CD4-positive, alpha-beta T cell treated with Interferon alpha-2 for 1 hour (primary cell): ENCODE results near the gene WFS1.

ENCODE experiments used
- DNase-seq, 2 donors: peaks; one replicate each; pipeline ENCODE4 v3.0.0-alpha.2; 2020 to 2022

The WFS1 gene

GRCh38 chr4:6235901-6236640 lies 33.6 kb upstream of the WFS1 start:
- DNase-seq, result no peak

DNA sequence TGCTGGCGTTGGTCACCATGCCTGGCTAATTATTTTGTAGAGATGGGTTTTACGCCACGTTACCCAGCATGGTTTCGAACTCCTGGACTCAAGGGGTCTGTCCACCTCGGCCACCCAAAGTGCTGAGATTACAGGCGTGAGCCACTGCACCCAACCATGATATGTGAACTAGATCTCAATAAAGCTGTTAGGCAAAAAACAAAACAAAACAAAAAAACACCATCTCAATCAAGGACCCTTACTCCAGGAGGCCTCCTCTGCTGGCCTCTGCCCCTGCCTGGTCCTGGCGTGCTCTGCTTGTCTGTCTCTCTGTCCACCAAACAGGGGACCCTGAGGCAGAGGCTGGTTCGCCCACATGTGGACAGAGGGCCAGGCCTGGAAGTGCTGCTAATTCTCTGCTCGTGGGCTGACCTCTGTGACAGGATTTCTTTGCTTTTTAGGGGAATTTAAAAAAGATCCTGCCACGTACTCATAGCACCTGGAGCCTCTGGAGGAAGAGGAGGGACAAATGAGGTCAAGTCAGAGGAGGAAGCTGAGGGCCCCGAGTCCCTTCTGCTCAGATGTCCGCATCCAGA lies 32.7 kb upstream of the WFS1 start:
- DNase-seq, result no peak

- DNase-seq, result no peak
Observed at GRCh38 chr4:6239486-6239885, 30.2 kb upstream of the WFS1 start.

DNA sequence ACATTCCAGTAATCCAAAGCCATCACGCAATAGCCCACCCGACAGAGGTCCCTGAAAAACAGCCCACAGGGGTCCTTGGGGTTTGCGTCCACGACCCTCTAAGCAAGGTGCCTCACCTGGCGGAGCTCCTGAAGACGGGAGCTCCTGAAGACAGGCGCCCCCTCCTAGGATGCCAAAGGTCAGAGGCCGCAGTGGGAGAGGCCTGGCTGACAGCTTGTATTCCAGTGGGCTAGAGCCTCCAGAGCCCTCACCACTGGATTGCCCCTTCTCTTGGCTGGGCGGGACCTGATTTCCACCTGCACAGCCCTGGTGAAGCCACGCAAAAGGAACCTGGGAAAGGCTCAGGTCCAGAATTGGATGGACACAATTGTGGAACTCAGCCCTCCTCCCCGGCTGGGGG lies 29.7 kb upstream of the WFS1 start:
- no peak for DNase-seq

GRCh38 chr4:6241062-6241845 lies 28.4 kb upstream of the WFS1 start:
- DNase-seq, result no peak

GRCh38 chr4:6242271-6243029 lies 27.2 kb upstream of the WFS1 start:
- DNase-seq, result no peak

DNA sequence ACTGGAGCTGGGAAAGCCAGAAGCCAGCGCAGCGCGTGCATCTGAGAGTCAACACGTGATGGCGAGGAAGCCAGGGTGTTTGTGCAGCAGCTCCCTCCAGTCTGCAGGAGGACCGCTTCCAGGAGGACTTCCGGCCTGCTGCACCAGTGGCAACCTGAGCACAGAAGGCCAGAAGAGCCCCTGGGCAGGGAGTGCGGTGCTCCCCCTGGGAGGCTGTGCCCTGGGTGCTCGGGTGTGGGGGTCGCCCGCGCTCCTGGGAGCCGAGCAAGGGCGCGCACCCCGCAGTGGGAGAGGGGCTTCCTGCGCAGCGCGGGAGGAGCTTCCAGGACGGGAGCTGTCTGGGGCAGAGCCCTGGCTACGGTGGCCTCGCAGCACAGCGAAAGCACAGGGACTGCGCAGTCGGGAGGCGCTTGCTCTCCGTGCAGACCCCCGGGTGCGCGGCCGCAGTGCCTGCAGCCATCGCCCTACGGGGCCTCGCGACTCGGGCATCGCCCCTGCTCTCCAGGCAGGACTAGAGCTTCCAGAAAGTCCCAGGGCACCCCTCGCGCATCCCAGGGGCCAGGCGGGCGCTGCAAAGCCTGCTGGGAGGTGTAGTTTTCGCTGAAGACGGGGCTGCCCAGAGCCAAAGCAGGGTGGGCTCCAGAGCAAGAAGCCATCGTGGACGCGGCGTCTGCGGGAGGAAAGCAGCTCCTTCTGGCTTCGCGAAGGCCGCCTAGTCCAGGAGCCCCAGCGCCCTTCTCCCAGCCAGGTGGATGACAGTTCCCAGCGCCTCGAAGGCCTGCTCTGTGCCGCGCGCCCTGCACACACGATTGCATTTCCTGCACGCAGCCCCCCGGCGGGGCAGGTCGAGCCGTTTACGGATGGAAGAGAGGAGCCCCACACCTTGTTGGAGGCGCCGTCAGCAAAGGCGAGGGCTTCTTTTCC lies 24.1 kb upstream of the WFS1 start:
- DNase-seq, result no peak

GRCh38 chr4:6246170-6246634 lies 23.4 kb upstream of the WFS1 start:
- no peak for DNase-seq

DNA sequence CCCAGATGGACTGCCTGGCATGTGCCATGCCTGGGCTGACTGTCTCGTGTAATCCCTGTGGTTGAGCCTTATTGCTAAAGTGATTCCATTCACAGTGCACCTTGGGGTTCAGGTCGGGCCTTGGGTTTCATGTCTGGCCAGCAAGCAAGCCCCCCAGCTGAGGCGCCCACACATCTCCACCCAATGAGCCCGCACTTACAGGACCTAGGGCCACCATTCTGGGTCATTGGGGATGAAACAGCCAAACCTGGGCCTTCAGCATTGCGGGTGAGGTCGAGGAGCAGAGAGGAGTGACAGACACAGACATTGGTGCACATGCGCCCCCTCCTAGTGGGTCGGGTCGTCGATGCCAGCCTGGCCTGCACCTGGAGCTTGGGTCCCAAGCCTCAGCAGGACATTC lies 21.3 kb upstream of the WFS1 start:
- no peak for DNase-seq

DNA sequence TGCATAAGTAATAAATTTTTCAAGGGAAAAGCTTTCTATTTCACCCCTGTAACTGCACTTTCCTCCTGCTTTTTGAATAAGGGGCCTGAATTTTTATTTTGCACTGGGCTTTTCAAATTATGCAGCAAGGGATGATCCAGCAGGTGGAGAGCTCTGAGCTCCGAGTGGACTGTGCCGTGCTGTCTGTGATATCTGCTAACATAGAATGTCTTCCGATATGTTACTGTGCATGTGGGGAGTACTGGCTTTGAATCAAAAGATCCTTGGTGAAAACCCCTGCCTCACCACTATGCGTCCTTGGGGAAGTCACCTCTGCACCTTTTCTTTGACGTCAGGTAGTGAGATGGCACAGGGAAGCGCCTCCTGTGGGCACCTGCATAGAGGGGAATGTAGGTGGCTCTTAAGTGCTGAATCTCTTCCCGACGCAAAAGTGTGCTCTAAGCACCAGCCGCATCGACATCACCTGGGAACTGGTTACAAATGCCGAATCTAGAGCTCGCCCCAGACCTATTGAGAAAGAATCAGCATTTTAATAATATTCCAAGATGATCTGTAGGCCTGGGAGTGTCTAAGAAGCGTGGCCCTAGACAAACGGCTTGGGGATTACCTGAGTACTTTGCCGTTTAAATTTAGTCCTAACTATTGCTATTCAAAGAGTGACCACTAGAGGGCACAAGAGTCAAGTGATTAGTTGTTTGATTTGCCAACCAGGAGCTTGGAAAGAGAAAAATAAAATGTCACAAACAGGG lies 19.2 kb upstream of the WFS1 start:
- DNase-seq, result peak in 1 of 2 donors; percentile 79

GRCh38 chr4:6250984-6251295 lies 18.7 kb upstream of the WFS1 start:
- no peak for DNase-seq

- DNase-seq, result no peak
Observed at GRCh38 chr4:6251365-6251764, 18.3 kb upstream of the WFS1 start.

DNA sequence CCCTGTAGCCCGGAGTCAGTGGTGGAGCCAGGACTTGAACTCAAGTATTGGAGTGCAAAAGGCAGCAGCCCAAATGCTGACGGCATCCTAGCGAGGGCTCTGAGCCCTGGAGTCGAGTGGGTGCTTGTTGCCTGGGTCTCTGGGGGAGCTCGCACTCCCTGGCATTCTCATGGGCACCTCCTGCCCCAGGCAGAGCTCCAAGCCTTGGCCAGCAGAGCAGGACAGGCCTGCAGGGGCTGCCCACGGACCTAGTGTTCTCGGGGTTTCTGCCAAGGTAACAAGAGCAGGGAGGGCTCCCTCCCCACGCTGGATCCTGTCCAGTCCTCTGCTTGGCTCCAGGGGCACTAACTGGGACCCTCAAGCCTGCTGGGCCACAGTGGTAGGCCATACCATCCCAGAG lies 17.6 kb upstream of the WFS1 start:
- DNase-seq, result no peak

- no peak for DNase-seq
Observed at GRCh38 chr4:6253111-6253510, 16.5 kb upstream of the WFS1 start.

DNA sequence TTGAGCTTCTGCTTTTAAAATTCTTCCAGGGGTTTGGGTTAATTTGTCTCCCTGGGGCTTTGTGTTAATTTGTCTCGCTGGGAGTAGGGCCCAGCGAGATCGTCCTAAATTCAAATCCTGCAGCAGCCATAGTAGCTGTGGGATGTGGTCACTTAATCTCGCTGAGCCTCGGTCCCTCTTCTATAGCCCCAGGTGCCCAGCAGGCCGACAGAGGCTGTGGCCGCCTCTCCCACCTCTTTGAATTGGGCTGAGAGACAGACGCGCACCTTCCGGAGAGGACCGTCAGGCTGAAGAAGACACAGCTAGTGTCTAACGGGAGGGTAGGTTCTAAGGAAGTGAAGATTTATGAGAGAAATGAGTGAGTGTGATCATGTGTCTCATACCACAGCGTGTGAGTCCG lies 15.7 kb upstream of the WFS1 start:
- no peak for DNase-seq

DNA sequence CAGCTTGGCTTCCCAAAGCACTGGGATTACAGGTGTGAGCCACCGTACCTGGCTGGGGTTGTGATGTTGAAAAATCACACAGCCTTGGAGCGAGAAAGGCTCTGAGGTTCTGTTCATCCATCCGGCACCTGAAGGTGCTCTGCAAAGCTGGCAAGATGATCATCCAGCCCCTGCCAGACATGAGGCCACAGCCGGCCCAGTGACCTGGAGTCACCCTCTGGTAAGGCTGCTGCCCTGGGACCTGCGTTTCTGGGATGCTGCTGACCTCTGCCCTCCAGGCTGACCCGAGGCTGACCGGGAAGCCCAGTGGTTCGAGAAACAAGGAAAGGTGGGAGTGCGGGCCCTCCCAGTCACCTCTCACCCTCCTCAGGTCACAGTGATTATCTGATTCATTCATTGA lies 13.5 kb upstream of the WFS1 start:
- DNase-seq, result no peak

GRCh38 chr4:6257247-6258025 lies 12.2 kb upstream of the WFS1 start:
- DNase-seq, result no peak

- no peak for DNase-seq
Observed at GRCh38 chr4:6258026-6258360, 11.7 kb upstream of the WFS1 start.

GRCh38 chr4:6258741-6259140 lies 10.9 kb upstream of the WFS1 start:
- no peak for DNase-seq

DNA sequence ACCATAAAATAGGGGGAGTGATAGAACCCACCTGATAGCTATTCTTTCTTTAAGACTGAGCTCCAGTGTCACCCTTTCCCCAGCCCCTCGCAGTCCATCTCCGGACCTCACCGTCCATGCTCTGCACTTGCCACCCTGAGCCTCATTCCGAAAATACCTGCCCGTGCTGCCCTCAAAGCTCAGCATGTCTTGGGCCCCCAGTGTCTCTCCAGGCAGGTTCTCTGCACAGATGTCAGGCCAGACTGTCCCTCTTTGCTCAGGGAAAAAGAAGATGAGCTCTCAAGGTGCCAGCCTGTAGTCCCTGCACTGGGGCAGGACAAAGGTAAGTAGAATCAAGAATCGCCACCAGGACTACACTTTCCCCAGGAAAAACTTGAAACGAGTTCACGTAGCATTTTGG lies 9.8 kb upstream of the WFS1 start:
- DNase-seq, result no peak

GRCh38 chr4:6262176-6262575 lies 7.5 kb upstream of the WFS1 start:
- no peak for DNase-seq
